ENCODE data around the gene OOEP.
"Not testable (repeated sequence)": the region's sequence is repeated elsewhere in the genome, so short reads cannot be mapped to it uniquely, and the experiment has no call there.

OOEP gene

DNA sequence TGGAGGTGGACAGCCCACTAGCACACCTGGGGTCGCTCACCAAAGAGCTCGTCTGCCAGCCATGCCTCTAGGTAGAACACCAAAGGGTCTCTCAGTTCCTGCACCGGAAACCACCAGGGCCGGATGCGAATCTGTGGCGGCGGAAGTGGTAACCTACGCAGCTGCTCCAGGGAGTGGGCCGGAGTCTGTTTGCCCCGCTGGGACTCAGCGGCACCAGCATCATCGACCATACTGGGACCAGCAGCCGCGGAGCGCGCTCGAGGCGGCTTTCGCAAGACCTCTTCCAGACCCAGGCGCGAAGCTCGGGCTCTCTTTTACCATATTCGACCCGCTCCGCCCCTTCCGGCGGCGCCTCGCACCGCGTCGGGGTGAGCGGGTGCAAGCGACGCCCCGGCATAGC, at the start of gene OOEP:
Gene OOEP (minus strand): TSS at position 335 of the 400 bp plus-strand sequence. CDS start 105 bp downstream, at position 230.
- no peak for DNase-seq

DNA sequence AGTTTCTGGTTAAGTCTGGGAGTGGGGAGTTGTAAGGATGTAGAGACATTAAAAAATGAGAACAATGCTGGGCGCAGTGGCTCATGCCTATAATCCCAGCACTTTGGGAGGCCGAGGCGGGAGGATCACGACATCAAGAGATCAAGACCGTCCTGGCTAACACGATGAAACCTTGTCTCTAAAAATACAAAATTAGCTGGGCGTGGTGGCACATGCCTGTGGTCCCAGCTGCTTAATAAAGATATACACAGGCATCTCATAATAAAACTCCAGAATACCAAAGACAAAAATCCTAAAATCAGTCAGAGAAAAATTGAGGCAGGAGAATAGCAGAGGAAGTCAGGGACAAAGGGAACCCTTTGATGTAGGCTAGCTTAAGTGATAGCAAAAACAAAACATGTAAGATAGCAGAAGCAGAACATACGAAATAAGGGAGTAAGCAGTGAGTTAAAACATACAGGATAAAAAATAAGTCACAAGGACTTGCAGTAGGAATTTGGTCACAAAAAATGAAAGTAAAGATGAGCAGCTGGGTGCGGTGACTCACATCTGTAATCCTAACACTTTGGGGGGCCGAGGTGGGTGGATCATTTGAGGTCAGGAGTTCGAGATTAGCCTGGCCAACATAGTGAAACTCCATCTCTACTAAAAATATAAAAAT, 48.5 kb upstream of the OOEP start:
- DNase-seq: no peak

DNA sequence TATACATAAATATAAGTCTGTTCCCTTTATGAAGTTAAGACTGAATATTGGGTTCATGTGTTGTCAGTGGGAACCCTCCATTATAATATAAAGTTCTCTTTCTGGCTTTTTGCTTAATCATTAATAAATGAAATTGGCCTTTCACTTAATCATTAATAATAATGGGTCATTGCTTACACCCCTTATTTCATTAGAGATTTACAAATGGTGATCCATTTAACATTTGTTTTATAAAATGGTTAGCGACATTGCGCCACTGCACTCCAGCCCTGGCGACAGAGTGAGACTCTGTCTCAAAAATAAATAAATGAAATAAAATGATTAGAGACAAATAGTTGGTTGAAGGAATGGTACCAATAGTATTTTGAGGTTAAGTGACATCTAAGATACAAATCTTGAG, 43.4 kb upstream of the OOEP start:
- no peak for DNase-seq

DNA sequence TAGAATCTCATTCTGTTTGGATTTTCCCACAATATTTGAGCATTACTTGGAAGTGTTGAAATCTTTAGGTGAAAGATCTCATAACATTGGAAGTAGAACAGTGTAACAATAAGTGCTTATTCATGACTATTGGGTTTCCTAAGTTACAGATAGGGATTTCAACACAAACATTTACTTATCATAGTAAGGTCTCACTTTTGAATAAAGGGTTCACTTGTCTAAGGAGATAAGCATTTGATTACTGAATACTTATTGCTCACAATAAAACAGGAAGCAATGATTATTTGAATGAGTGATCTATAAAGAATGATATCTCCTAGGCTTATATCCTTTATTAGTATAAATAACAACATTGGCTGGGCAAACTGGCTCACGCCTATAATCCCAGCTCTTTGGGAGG, 39.7 kb upstream of the OOEP start:
- no peak for DNase-seq

DNA sequence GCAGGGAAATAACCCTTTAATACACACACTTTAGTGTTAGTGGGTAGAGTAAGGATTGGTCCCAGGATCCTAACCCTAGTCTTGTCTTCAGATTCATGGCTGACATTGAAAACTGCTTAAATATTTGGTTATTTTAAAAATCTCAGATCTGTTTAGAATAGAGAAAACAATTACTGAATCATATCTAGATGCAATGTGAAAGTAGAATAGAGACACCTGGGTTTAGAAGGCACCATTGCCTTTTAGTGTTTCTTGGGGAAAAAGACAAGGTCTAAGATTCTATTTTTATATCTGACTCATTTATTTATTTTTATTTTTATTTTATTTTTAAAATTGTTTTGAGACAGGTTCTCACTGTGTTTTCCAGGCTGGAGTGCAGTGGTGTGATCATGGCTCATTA, 31.0 kb upstream of the OOEP start:
- DNase-seq: no peak

DNA sequence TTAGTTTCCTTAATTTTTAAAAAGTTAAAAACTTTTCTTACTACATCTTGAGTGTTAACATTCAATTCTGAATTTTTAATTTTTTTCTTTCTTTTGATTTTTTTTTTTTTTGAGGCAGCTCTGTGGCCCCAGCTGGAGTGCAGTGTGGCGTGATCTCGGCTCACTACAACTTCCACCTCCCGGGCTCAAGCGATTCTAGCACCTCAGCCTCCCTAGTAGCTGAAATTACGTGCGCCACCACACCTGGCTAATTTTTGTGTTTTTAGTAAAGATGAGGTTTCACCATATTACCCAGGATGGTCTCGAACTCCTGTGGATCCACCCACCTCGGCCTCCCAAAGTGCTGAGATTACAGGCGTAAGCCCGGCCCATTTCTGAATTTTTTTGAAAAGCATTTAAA, 26.2 kb upstream of the OOEP start:
- no peak for DNase-seq

DNA sequence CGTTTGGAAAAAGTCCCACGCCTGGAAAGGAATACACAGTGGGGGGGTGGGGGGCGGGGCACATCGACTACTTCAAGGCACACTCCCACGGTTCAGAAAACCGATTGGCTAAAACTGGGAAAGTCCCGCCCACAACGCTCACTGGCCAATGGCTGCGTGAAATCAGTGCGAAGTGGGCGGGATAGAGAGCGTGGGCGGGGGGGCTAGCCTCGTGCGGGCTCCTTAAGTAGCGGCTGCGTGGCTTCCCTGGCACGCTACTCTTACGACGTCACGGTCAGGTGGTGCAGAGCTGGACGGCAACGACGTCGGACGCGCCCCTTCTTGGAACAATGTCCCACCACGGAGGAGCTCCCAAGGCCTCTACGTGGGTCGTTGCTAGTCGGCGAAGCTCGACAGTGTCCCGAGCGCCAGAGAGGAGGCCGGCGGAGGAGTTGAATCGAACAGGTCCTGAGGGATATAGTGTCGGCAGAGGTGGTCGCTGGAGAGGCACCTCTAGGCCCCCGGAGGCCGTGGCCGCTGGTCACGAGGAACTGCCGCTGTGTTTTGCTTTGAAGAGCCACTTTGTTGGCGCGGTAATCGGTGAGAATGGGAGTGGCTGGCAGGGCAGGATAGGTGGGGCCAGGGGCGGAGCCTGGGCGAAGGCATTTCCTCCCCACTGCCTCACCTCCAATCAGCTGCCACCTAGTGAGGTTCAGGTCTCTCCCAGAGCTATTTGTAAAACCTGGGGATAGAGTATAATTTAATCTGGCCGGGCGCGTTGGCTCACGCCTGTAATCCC, 25.1 kb upstream of the OOEP start, which contains the start of gene DDX43:
Gene DDX43 (plus strand): TSS at position 252 of the 778 bp plus-strand sequence. CDS start 78 bp downstream, at position 330.
- peak; percentile 92 for DNase-seq

DNA sequence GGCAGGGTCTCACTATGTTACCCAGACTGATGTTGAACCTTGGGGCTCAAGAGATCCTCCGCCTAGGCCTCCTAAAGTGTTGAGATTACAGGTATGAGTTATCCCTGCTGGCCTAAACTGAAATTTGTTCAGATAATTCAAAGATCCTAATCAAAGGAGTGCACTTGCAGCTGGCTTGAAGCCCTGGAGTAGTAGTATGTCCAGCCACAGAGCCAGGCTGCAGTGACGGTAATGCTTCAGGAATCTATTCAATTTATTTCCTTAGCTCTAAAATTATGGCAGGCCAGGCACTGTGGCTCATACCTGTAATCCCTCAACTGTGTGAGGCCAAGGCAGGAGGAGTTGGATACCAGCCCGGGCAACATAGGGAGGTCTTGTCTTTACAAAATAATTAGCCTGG, 23.6 kb upstream of the OOEP start:
- no peak for DNase-seq

DNA sequence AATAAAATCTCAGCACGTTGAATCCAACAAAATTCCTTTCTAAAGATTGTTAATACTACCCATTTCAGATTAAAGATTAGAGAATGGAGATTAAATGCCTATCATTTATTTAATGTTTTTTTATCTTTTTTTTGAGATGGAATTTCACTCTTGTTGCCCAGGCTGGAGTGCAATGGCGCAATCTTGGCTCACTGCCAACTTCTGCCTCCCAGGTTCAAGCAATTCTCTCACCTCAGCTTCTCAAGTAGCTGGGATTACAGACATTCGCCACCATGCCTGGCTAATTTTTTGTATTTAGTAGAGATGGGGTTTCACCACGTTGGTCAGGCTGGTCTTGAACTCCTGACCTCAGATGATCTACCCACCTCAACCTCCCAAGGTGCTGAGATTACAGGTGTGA, 22.5 kb upstream of the OOEP start:
- not testable (repeated sequence) for DNase-seq

DNA sequence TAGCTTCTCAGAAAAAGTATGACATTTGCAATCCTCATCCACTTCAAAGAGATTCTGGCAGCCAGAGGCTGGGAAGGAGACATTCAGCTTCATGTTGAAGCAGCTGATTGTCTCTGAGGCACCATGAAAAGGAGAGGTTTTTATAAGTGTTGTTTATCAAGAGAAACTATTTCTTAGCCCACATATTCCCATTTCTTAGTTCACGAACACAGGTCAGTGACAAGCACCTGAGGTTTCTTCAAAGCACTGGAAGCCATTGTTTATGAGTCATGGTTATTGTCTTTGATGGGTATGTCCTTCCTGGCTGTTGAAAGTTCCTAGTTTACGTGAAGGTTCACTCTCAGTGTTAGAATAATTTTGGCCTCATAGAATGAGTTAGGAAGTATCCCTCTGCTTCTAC, 22.0 kb upstream of the OOEP start:
- DNase-seq: no peak

DNA sequence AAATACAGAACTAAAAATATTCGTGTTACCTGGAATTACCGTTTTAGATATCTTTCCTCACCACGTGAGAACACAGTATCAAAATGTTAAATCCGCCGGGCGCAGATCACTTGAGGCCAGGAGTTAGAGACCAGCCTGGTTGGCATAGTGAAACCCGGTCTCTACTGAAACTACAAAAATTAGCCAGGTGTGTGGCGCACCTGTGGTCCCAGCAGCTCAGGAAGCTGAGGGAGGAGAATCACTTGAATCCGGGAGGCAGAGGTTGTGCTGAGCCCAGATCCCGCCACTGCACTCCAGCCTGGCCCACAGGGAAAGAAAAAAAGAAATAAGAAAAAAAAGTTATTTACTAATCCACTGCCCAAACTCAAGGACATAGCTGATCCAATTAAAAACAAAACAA, 20.2 kb upstream of the OOEP start:
- DNase-seq: no peak

DNA sequence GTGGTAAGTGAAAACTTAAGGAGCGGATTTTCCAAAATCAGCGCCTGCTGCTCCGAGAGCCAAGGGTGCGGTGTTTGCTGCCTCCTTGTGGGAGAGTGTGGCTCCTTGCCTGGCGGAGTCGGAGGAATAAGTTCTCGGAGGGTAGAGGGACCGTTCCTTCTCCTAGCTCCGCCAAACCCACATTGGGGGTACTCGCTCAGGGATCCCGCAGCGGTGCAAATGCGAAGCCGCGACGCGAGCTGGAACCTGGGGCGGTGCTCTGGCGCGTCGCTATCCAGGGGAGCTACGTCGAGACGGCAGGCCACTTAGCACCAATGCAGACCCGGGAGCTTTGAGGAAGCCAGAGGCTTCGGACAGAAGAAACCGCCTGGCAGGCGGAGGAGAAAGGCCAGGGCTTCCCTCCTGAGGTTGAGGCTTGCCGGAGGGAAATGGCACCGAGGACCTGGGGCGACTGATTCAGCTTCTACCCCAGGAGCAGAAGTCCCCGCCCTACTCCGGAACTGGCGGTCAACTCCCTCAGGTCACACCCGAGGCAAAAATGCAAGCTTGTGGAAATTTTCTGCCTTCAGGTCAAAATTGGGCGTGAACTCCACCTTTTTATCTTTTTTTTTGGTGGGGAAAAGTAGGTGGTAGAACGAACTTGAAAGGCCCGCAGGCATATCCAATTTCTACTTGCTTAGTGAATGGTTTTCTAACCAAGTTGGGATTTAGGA, 19.3 kb upstream of the OOEP start:
- peak; percentile 39 for DNase-seq

DNA sequence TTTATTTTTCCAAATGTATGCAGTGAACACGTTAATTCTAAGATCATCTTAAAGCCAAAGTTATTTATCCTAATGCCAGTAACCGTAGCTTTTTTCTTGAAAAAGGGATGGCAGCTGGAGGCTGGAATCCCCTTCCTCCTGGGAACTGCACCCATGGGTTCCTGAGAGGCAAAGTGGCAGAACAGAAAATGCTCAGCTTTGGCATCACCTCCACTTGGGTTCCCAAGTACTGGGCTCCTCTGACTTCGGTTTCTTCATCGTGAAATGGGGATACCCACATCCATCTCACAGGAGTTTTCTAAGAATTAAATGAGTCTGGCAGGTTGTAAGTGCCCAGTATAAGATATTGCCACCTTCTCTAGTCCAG, 18.7 kb upstream of the OOEP start:
- no peak for DNase-seq

DNA sequence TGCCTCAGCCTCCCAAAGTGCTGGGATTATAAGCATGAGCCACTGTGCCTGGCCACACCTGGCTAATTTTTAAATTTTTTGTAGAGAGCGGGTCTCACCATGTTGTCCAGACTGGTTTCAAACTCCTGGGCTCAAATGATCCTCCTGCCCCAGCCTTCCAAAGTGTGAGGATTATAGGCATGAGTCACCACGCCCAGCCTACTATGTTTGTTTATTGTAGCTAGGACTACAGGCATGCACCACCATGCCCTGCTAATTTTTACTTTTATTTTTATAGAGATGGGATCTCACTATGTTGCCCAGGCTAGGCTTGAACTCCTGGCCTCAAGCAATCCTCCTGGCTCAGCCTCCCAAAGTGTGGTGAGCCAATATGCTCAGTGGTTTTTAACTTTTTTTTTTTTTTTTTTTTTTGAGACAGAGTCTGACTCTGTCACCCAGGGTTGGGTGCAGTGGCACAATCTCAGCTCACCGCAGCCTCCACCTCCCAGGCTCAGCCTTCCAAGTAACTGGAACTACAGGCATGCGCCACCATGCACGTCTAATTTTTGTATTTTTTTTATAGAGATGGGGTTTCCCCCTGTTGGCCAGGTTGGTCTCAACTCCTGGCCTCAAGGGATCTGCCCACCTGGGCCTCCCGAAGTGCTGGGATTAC, 12.9 kb upstream of the OOEP start:
- no peak for DNase-seq

DNA sequence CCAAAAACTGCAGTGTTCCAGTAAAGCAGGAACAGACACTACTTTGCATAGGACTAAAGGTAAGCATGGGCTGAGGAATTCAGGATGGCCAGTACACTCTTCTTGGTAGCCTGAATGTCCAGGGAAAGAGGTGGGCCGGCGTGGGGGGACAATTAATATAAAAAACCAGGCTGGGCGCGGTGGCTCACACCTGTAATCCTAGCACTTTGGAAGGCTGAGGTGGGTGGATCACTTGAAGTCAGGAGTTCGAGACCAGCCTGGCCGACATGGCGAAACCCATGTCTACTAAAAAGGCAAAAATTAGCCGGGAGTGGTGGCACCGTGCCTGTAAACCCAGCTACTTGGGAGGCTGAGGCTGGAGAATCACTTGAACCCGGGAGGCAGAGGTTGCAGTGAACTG, 11.8 kb upstream of the OOEP start:
- DNase-seq: not testable (repeated sequence)

DNA sequence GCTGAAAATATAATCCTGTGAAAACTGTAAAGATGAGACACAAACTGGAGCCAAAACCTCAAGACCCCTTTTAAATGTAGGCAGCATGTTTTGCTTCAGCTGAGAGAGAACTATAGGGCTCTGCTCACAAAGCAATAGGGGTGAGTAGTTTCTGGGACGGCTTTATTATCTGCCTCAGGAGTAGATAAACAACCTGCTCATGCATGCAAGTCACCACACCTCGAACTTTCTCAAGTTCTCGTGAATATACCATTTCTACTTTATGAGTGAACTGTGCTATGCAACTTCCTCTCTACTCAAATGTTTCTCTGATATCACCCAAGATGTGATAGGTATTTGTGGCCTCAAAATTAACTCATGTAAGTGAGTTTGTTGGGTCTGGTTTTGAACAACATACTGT, 7.5 kb upstream of the OOEP start:
- DNase-seq: no peak

DNA sequence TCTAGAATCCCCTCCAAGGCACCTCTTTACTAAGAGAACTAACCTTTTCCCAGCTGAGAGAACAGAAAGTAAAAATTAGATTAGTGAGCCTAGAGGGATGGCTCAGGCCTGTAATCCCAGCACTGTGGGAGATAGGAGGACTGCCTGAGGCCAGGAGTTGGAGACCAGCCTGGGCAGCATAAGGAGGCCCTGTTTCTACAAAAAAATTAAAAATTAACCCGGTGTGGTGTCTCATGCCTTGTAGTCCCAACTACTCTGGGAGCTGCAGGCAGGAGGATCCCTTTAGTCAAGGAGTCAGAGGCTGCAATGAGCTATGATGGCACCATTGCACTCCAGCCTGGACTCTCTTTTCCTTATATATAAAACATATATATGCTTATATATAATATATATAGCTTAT, 5.5 kb upstream of the OOEP start:
- DNase-seq: no peak

DNA sequence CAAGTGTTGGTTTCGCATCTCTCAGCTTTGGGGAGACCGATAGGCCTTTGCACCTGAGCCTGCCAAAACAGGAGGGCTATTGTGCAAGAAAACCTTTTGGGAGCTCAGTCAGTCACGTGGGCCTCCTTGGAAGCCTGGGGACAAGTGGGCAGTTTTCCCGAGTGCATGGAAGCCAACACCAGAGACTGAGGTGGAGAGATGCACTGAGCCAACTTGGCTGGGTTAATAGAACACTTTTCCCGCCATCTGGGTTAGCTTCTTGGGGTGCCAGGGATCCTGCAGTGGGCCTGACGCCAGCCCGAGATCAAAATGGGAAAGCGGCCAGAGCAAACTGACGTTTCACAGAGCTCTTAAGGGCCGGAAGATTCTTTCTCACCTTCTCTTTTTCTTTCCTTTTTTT, 2.8 kb upstream of the OOEP start:
- no peak for DNase-seq

DNA sequence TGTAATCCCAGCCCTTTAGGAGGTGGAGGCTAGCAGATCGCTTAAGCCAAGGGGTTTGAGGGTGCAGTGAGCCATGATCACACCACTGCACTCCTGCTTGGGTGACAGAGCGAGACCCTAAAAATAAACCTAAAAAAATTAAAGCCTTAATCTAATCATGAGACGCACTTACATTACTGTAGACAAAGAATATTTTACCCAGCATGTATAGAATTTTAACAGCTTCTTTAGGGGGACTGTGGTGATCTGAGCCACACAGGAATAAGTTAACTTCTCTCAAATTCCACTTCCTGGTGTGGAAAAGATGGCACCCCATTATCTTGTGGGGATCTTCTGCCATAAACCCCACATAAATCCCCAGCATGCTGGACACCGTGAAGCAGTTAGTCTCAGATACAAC, 2.3 kb upstream of the OOEP start:
- no peak for DNase-seq

DNA sequence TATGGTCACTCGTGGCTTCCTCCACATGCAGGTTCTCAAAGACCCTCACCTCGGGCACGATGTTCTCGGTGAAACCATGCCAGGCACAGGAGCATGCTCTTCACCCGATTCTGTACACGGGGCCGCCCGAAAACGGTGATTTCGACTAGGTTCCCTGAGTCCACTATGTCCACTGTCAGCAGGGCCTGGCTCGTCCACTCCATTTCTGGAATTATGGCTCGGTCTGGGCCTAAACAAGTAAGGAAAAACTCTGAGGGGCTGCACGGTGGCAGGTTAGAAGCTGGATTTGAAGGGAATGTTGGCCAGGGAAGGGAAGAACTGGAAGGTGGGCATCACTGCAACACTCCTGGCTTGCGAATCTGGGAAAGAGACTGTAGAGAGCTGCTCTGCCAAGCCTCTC, 540 bp downstream of the OOEP start:
- DNase-seq: no peak

DNA sequence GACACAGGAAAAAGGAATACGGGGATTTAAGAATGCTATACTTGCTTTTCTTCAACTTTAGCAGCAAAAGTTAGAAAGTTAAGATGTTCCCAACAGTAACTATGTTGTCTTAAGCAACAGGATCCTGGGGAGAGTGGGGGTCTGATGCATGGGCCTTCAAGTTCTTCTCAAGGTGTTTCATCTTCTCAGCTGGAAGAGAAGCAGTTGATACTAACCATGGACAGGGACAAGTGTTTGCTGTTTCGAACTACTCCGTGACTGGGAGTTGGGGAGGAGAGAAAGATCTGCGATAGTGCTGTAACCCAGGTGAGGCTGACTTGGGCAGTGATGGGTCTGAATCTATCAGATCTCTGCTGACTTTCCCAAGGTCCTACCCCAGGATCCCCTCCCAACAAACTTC, 1.0 kb downstream of the OOEP start:
- no peak for DNase-seq

DNA sequence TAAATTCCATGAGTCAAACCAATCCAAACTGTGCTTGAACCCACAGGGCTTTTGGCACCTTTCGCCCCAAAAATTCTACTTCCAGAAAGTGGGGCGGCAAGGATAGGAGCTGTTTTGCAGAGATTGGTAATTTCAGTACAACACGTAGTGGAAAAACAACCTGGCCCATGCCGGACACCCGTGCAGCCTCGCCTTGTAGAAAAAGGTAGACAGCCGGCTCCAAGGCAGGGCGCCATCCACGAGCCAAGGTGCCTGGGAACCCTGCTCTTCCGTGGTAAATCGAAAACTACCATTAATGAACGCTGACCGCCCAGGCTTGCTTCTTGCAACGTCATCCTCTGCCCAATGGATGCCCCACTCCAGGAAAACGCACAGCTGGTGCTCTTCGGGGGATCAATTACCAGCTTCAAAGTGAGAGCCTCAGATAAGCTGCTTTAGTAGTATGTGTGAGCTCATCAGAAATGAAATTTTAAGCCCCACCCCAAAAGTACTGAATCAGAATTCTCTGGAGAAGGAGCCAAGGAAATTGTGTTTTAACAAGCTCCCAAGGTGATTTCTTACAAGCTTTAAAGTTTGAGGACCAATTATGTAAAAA, 1.8 kb downstream of the OOEP start:
- DNase-seq: no peak

DNA sequence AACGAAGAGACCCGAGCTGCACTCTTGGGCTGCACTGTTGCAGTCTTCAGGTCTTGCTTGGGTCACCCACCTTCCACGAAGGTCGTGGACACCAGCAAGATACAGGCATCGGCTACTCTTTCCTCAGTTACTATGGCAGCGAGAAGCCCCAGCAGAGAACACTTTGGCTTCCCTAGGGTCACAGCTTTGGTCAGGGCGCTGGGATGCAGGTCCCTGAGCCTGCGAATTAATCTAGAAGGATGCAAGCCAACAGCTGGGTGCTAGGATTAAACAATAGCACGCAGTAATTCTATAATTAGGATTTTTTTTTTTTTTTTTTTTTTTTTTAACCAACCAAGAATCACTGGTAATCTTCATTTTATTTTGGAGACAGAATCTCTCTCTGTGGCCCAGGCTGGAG, 5.1 kb downstream of the OOEP start:
- no peak for DNase-seq
